H1 (cell line): ENCODE measurements around the gene BOLA3. TPM values are rescaled to one million over a fixed set of nuclear protein-coding genes. Genes with fewer than 3 reads are reported as not detected.

Source experiments
- CTCF ChIA-PET: fragments of 300-600 bp; sonication (Branson Sonifier 250); formaldehyde crosslinking; loops from one replicate; lab custom pipeline; 2021; ENCODE audit not compliant: partially characterized antibody; lab: Charles Lee
- POLR2A ChIA-PET: fragments of 300-600 bp; sonication (Branson Sonifier 250); formaldehyde crosslinking; loops from one replicate; lab custom pipeline; 2021; ENCODE audit warnings: inconsistent platforms; ENCODE audit not compliant: partially characterized antibody; lab: Charles Lee
- DNase-seq, 2 experiments: peaks; one replicate each; pipeline versions ENCODE4 v3.0.0 to v3.0.0-alpha.2; 2010 to 2022; ENCODE audit warnings: low spot score in 2 of 2, low read depth in 1 of 2, mixed read lengths in 1 of 2
- FAIRE-seq: peaks from 2 replicates; lab custom pipeline; 2011; peaks lifted over from hg19 to GRCh38; lab: Jason Lieb, UNC
- H2AFZ ChIP-seq: 2 replicates; pipeline ENCODE4 v1.8.1; 2012; ENCODE audit warnings: low read length, inconsistent platforms
- H2AK5ac ChIP-seq: 2 replicates; pipeline ENCODE4 v1.6.1; 2013; ENCODE audit warnings: low read depth, low read length
- H2BK120ac ChIP-seq: replicated peaks from 2 replicates; pipeline ENCODE3; 2013; ENCODE audit warnings: low read depth, low read length, inconsistent platforms
- H2BK12ac ChIP-seq: 2 replicates; pipeline ENCODE4 v1.6.1; 2013; ENCODE audit warnings: low read depth, low read length
- H2BK15ac ChIP-seq: 2 replicates; pipeline ENCODE4 v1.6.1; 2013; ENCODE audit warnings: low read length
- H2BK20ac ChIP-seq: 2 replicates; pipeline ENCODE4 v1.6.1; 2013; ENCODE audit warnings: low read length
- H2BK5ac ChIP-seq: 2 replicates; pipeline ENCODE4 v1.6.1; 2013; ENCODE audit warnings: low read depth, low read length
- H3K14ac ChIP-seq: 2 replicates; pipeline ENCODE4 v1.6.1; 2013; ENCODE audit warnings: inconsistent platforms; ENCODE audit not compliant: insufficient read length
- H3K18ac ChIP-seq: 2 replicates; pipeline ENCODE4 v1.6.1; 2013; ENCODE audit warnings: low read length; ENCODE audit errors: extremely low read depth
- H3K23ac ChIP-seq: 2 replicates; pipeline ENCODE4 v1.6.1; 2013; ENCODE audit warnings: inconsistent platforms; ENCODE audit not compliant: insufficient read length
- H3K23me2 ChIP-seq: 2 replicates; pipeline ENCODE4 v1.6.1; 2013; ENCODE audit warnings: low read depth, low read length
- H3K27ac ChIP-seq: 2 replicates; pipeline ENCODE4 v1.6.1; 2011; ENCODE audit warnings: low read depth, low read length, inconsistent platforms
- H3K27me3 ChIP-seq, 4 experiments: replicated peaks in 1 of 4; 1 replicate in 1 of 4; 2 replicates in 3 of 4; pipeline versions ENCODE4 v1.6.1 to v1.8.1; 2011 to 2013; ENCODE audit warnings: low read length in 3 of 4, mild to moderate bottlenecking in 3 of 4, inconsistent platforms in 2 of 4, mixed read lengths in 2 of 4, moderate library complexity in 1 of 4; ENCODE audit not compliant: control insufficient read depth in 3 of 4, insufficient read depth in 3 of 4; ENCODE audit errors: extremely low read depth in 1 of 4
- H3K36me3 ChIP-seq, 4 experiments: 2 replicates each; pipeline versions ENCODE4 v1.6.1 to v1.8.1; 2011 to 2013; ENCODE audit warnings: mild to moderate bottlenecking in 4 of 4, low read length in 3 of 4, moderate library complexity in 2 of 4, control low read depth in 1 of 4, inconsistent platforms in 1 of 4; ENCODE audit not compliant: insufficient read depth in 4 of 4, control insufficient read depth in 2 of 4
- H3K4ac ChIP-seq: replicated peaks from 2 replicates; pipeline ENCODE3; 2013; ENCODE audit warnings: low read length, low read depth, mixed read lengths, inconsistent platforms; ENCODE audit not compliant: insufficient read length
- H3K4me1 ChIP-seq, 4 experiments: replicated peaks in 1 of 4; 1 replicate in 1 of 4; 2 replicates in 3 of 4; pipeline versions ENCODE4 v1.6.1 to v1.8.1; 2011 to 2013; ENCODE audit warnings: low read length in 3 of 4, inconsistent platforms in 2 of 4, mixed read lengths in 1 of 4; ENCODE audit not compliant: insufficient read depth in 4 of 4, control insufficient read depth in 3 of 4
- H3K4me2 ChIP-seq, 2 experiments: 2 replicates each; pipeline versions ENCODE4 v1.6.1 to v1.8.1; 2011 to 2013; ENCODE audit warnings: low read depth in 2 of 2, low read length in 2 of 2, control low read depth in 1 of 2, inconsistent platforms in 1 of 2, mild to moderate bottlenecking in 1 of 2; ENCODE audit not compliant: insufficient read depth in 1 of 2
- H3K4me3 ChIP-seq, 4 experiments: fragments of 200-600, 300-600 bp in 1 of 4; sonication (generic), shearing (Covaris generic), sonication (Bioruptor Twin) in 1 of 4; 2 replicates each; pipeline versions ENCODE4 v1.5.1 to v1.8.1; 2011 to 2016; ENCODE audit warnings: low read length in 4 of 4, low read depth in 3 of 4, control low read depth in 2 of 4, inconsistent platforms in 2 of 4, mild to moderate bottlenecking in 2 of 4, mixed read lengths in 1 of 4, moderate library complexity in 1 of 4; ENCODE audit not compliant: insufficient read depth in 2 of 4; ENCODE audit errors: extremely low read depth in 1 of 4
- H3K56ac ChIP-seq: replicated peaks from 2 replicates; pipeline ENCODE3; 2013; ENCODE audit warnings: low read depth, mild to moderate bottlenecking, mixed read lengths, low read length, inconsistent platforms; ENCODE audit not compliant: insufficient read length
- H3K79me1 ChIP-seq: 2 replicates; pipeline ENCODE4 v1.6.1; 2013; ENCODE audit warnings: low read depth, low read length, control low read depth
- H3K79me2 ChIP-seq, 2 experiments: 2 replicates each; pipeline versions ENCODE4 v1.6.1 to v1.8.1; 2012 to 2013; ENCODE audit warnings: low read length in 2 of 2, mild to moderate bottlenecking in 2 of 2, inconsistent platforms in 1 of 2; ENCODE audit not compliant: insufficient read depth in 2 of 2, control insufficient read depth in 1 of 2
- H3K9ac ChIP-seq, 4 experiments: replicated peaks in 1 of 4; 1 replicate in 1 of 4; 2 replicates in 3 of 4; pipeline versions ENCODE4 v1.6.1 to v1.8.1; 2011 to 2013; ENCODE audit warnings: low read depth in 3 of 4, low read length in 3 of 4, control low read depth in 2 of 4, mild to moderate bottlenecking in 2 of 4, moderate library complexity in 2 of 4, inconsistent platforms in 1 of 4; ENCODE audit errors: extremely low read depth in 1 of 4
- H3K9me3 ChIP-seq, 2 experiments: 2 replicates each; pipeline versions ENCODE4 v1.6.1 to v1.8.1; 2012 to 2013; ENCODE audit warnings: mild to moderate bottlenecking in 2 of 2, moderate library complexity in 2 of 2, control low read depth in 1 of 2, inconsistent platforms in 1 of 2, low read depth in 1 of 2, low read length in 1 of 2, mixed read lengths in 1 of 2; ENCODE audit not compliant: insufficient read depth in 2 of 2
- H4K20me1 ChIP-seq, 2 experiments: replicated peaks in 1 of 2; 2 replicates each; pipeline versions ENCODE3 to v1.8.1; 2011 to 2013; ENCODE audit warnings: inconsistent platforms in 2 of 2, low read length in 2 of 2, mild to moderate bottlenecking in 1 of 2; ENCODE audit not compliant: insufficient read depth in 2 of 2, control insufficient read depth in 1 of 2
- H4K5ac ChIP-seq: 2 replicates; pipeline ENCODE4 v1.6.1; 2013; ENCODE audit warnings: low read length, low read depth, mixed read lengths, inconsistent platforms; ENCODE audit not compliant: insufficient read length
- H4K8ac ChIP-seq: 2 replicates; pipeline ENCODE4 v1.8.0; 2013; ENCODE audit warnings: mild to moderate bottlenecking, moderate library complexity, low read length, inconsistent platforms; ENCODE audit not compliant: insufficient read depth; ENCODE audit errors: extremely low read depth
- H4K91ac ChIP-seq: replicated peaks from 2 replicates; pipeline ENCODE3; 2013; ENCODE audit warnings: low read length, mixed read lengths, inconsistent platforms; ENCODE audit not compliant: insufficient read length
- E2F6 ChIP-seq: IDR thresholded peaks from 2 replicates; pipeline ENCODE4 v1.6.1; 2012; ENCODE audit warnings: inconsistent platforms
- EP300 ChIP-seq, 2 experiments: IDR thresholded peaks; 1 replicate in 1 of 2; 2 replicates in 1 of 2; pipeline ENCODE4 v1.6.1; 2011 to 2012; ENCODE audit warnings: low read depth in 2 of 2, low read length in 2 of 2, mild to moderate bottlenecking in 2 of 2, borderline replicate concordance in 1 of 2, inconsistent platforms in 1 of 2, moderate library complexity in 1 of 2
- GABPA ChIP-seq: IDR thresholded peaks from 2 replicates; pipeline ENCODE4 v1.6.1; 2011; ENCODE audit warnings: mild to moderate bottlenecking, low read length, moderate library complexity, borderline replicate concordance; ENCODE audit not compliant: insufficient read depth
- HDAC2 ChIP-seq, 2 experiments: fragments of 300-600 bp in 1 of 2; sonication (generic) in 1 of 2; IDR thresholded peaks; 2 replicates each; pipeline ENCODE4 v1.6.1; 2011 to 2012; ENCODE audit warnings: low read depth in 2 of 2, low read length in 2 of 2, mild to moderate bottlenecking in 2 of 2, moderate library complexity in 2 of 2, borderline replicate concordance in 1 of 2, inconsistent platforms in 1 of 2
- KDM5A ChIP-seq: fragments of 200-600 bp; IDR thresholded peaks from 2 replicates; pipeline ENCODE4 v1.7.1; 2012; ENCODE audit warnings: mild to moderate bottlenecking, low read length, inconsistent platforms, mixed read lengths
- POLR2A ChIP-seq, 2 experiments: IDR thresholded peaks; 1 replicate in 1 of 2; 2 replicates in 1 of 2; pipeline ENCODE4 v1.6.1; 2011; ENCODE audit warnings: low read depth in 2 of 2, low read length in 2 of 2, mild to moderate bottlenecking in 2 of 2; ENCODE audit errors: control extremely low read depth in 1 of 2
- TCF12 ChIP-seq: IDR thresholded peaks from 2 replicates; pipeline ENCODE4 v1.6.1; 2011; ENCODE audit warnings: low read depth, mild to moderate bottlenecking, low read length
- YY1 ChIP-seq: IDR thresholded peaks from 2 replicates; pipeline ENCODE4 v1.6.1; 2011; ENCODE audit warnings: low read depth, mild to moderate bottlenecking, low read length
- ZNF274 ChIP-seq: IDR thresholded peaks from 2 replicates; pipeline ENCODE4 v1.7.0; 2012; ENCODE audit warnings: low read length, borderline replicate concordance; ENCODE audit errors: extremely low read depth
- WGBS, 2 experiments: shearing (Covaris generic) in 1 of 2; methylation state at CpG; one replicate each; pipeline versions ENCODE4 v1.1.6 to v1.1.7; 2013 to 2015; ENCODE audit warnings: low lambda C conversion rate in 2 of 2, mixed read lengths in 2 of 2, inconsistent platforms in 1 of 2, low coverage in 1 of 2, missing lambda C conversion rate in 1 of 2; ENCODE audit not compliant: insufficient replicate concordance in 2 of 2, insufficient coverage in 1 of 2, insufficient read length in 1 of 2; ENCODE audit errors: extremely low coverage in 1 of 2, missing lambda C conversion rate in 1 of 2; 5-methylcytosine and 5-hydroxymethylcytosine counted together
- polyA plus RNA-seq, 7 experiments: library from polyadenylated mRNA; depleted of rRNA in 3 of 7; stranded (reverse) in 5 of 7; unstranded in 2 of 7; fragments of >200 nt in 5 of 7; fragments of 200-250 nt in 2 of 7; gene quantifications; 1 replicate in 5 of 7; 2 replicates in 1 of 7; 4 replicates in 1 of 7; pipeline versions ENCODE4 v1.2.1 to v1.2.3, GENCODE V29; 2011 to 2013; ENCODE audit warnings: missing spikeins in 2 of 7, mixed read lengths in 2 of 7
- total RNA-seq: library from RNA; stranded (reverse); fragmentation: NEBNext Ultra II Directional; extraction: Animal tissue kit (Norgen Biotek cat#: 25700); gene quantifications from 2 replicates; pipeline ENCODE4 v1.2.1, GENCODE V29; 2021

The BOLA3 gene
- total and polyA plus RNA-seq, 2 of the 8 experiments (the other 6 are each of a cell fraction or from before 2014, with no cell fraction given) = 46.1 to 67.3 TPM

- Histone ChIP-seq H3K79me1 (no peaks in the 10 kb centered on the region; the same call in 1 of the 2 replicates), H4K8ac (no peak overlapping the region), H2BK20ac (no peak overlapping the region), H3K9ac (no peak overlapping the region), H3K4ac (no peak overlapping the region), H2AFZ (no peak overlapping the region), H3K14ac (no peak overlapping the region), H3K4me2 (no peak overlapping the region), H2BK12ac (no peak overlapping the region), H3K4me3 (no peak overlapping the region), H2AK5ac (no peak overlapping the region), H3K27me3 (no peaks in the 10 kb centered on the region), H2BK5ac (no peak overlapping the region), H4K91ac (no peak overlapping the region), H3K18ac (no peak overlapping the region), H3K27ac (no peak overlapping the region), H3K9me3 (no peaks in the 10 kb centered on the region), H4K5ac (no peak overlapping the region), H3K23me2 (no peaks in the 10 kb centered on the region), H4K20me1 (peaks cover 0 to 5% of the 10 kb centered on the region in 2 experiments), H3K23ac (no peak overlapping the region), H3K4me1 (no peaks in the 10 kb centered on the region), H3K79me2 (no peaks in the 10 kb centered on the region), H2BK15ac (no peak overlapping the region), H3K36me3 (peaks cover 2 to 30% (median 19%) of the 10 kb centered on the region in 4 experiments; a peak in 6 of 8 replicates), H2BK120ac (no peak overlapping the region), H3K56ac (no peak overlapping the region)
- no peak for TF ChIP-seq KDM5A
- no peak for TF ChIP-seq E2F6
- no peak for TF ChIP-seq TCF12
- TF ChIP-seq HDAC2 (IDR thresholded peaks at IDR 0.05; ENCODE audit: borderline replicate concordance in 1 of 2, low read depth in 2 of 2, low read length in 2 of 2) = no peak
- no peak for TF ChIP-seq YY1
- TF ChIP-seq POLR2A (IDR thresholded peaks at IDR 0.05; ENCODE audit: control extremely low read depth in 1 of 2, low read depth in 2 of 2, low read length in 2 of 2) = no peak
- TF ChIP-seq GABPA = no peak
- no peak for TF ChIP-seq EP300 (IDR thresholded peaks at IDR 0.05; ENCODE audit: borderline replicate concordance in 1 of 2, low read depth in 2 of 2, low read length in 2 of 2)
- TF ChIP-seq ZNF274 = no peak
- no peak for DNase-seq
- 92% methylated on average over 16 of the region's 16 CpGs; no CpG with 5 or more reads in 1 of the 2 experiments for WGBS, 2 experiments
- no peak for FAIRE-seq
- CTCF ChIA-PET = interaction anchor here (0.6 to 0.8 kb wide), 3 partner anchors 25 to 150 kb away, joined by 3 read pairs; no protein-coding TSS in a partner anchor
- POLR2A ChIA-PET = no interaction called here
Observed at GRCh38 chr2:74087696-74088095, 60.0 kb downstream of the BOLA3 start.
